Muscle layer of colon (tissue), 2 donors: Measurements from ENCODE around the gene MSANTD3.

Source experiments
- H3K27ac ChIP-seq: one replicate; pipeline ENCODE4 v1.7.0; 2013; ENCODE audit warnings: low read depth, mild to moderate bottlenecking, low read length, moderate library complexity
- H3K27me3 ChIP-seq, 2 donors: one replicate each; pipeline ENCODE4 v1.7.0; 2013; ENCODE audit warnings: low read length in 2 of 2, mild to moderate bottlenecking in 2 of 2; ENCODE audit not compliant: insufficient read depth in 2 of 2, control insufficient read depth in 1 of 2
- H3K36me3 ChIP-seq: one replicate; pipeline ENCODE4 v1.7.0; 2013; ENCODE audit warnings: mild to moderate bottlenecking, low read length; ENCODE audit not compliant: insufficient read depth
- H3K4me1 ChIP-seq: one replicate; pipeline ENCODE4 v1.7.0; 2013; ENCODE audit warnings: mild to moderate bottlenecking, low read length; ENCODE audit not compliant: insufficient read depth
- H3K4me3 ChIP-seq, 2 donors: one replicate each; pipeline ENCODE4 v1.7.0; 2013; ENCODE audit warnings: low read length in 2 of 2, low read depth in 1 of 2, mild to moderate bottlenecking in 1 of 2, moderate library complexity in 1 of 2
- H3K9ac ChIP-seq: one replicate; pipeline ENCODE4 v1.7.0; 2013; ENCODE audit warnings: low read length
- H3K9me3 ChIP-seq: one replicate; pipeline ENCODE4 v1.7.0; 2013; ENCODE audit warnings: mild to moderate bottlenecking, low read length
- donor health status: abdominal sarcoma.
- donor health status: Adenocarcinoma of cecum.

The MSANTD3 gene

DNA sequence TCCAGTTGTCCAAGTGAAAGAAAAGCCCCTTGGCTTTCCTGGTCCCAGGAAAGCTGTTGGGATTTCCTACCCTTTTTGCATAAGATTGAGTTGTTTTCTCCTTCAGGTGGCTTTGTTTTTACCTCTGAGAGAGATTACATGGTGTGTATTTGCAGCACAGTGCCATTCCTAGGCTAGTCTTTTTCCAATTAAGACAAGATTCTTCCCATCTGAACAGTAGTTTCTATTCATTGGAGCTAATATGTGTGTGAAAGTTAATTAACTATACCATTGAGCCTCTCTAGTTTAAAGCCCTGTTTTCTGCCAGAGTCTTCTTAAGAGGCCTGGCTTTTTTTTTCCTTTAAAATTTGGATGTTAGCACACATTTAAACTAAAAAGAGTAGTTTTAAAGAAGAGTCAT lies 20.1 kb downstream of the MSANTD3 start:
- H3K4me1 ChIP-seq = no peaks in the 10 kb centered on the region
- H3K27me3 ChIP-seq = no peaks in the 10 kb centered on the region
- no peaks in the 10 kb centered on the region for H3K9me3 ChIP-seq
- peaks cover 5% of the 10 kb centered on the region for H3K36me3 ChIP-seq
- H3K4me3 ChIP-seq = no peak overlapping the region
- H3K9ac ChIP-seq = no peak overlapping the region
- H3K27ac ChIP-seq = no peak overlapping the region

DNA sequence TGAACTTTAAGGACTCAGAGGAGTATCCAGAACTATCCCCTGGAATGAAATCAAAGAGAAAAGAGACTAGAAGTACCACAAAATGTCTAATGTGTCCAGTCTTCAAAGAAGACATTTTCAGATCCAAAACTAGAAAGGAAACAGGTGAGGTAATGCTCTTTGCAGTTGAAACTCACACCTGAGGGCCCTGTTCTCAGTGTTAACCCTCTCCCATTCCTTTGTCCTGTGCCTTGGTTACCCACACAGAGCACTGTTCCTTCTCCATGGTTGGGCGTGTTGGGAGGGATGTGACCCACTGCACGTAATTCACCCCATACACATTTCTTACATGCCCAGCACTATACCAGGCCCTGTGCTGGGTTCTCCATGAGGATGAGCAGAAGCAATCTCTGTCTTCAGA lies 21.3 kb downstream of the MSANTD3 start:
- Histone ChIP-seq H3K27me3 (no peaks in the 10 kb centered on the region), H3K9ac (no peak overlapping the region), H3K9me3 (no peaks in the 10 kb centered on the region), H3K4me1 (no peaks in the 10 kb centered on the region), H3K36me3 (peaks cover 13% of the 10 kb centered on the region), H3K27ac (no peak overlapping the region), H3K4me3 (no peak overlapping the region)

DNA sequence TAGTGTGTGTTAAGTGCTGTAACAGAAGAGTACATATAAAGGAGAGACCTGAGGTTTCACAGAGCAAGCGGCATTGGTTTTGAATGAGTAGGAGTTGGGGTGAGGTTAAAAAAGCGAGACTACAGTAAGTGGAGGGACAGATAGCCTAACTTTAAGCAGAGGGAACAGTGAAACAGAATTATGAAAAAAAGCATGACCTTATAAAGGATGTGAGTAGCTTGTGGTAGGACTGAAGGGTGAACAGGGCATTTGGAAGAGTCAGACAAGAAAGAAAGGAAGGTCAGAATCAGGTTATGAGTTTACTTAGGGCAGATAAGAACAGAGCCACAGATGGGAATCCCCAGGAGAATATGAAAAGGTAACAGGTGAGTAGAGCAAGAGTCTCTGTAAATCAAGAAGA lies 22.5 kb downstream of the MSANTD3 start:
- H3K27me3 ChIP-seq = no peaks in the 10 kb centered on the region
- H3K9ac ChIP-seq = no peak overlapping the region
- no peaks in the 10 kb centered on the region for H3K4me1 ChIP-seq
- H3K9me3 ChIP-seq = no peaks in the 10 kb centered on the region
- peaks cover 16% of the 10 kb centered on the region for H3K36me3 ChIP-seq
- H3K4me3 ChIP-seq = no peak overlapping the region
- H3K27ac ChIP-seq = no peak overlapping the region

DNA sequence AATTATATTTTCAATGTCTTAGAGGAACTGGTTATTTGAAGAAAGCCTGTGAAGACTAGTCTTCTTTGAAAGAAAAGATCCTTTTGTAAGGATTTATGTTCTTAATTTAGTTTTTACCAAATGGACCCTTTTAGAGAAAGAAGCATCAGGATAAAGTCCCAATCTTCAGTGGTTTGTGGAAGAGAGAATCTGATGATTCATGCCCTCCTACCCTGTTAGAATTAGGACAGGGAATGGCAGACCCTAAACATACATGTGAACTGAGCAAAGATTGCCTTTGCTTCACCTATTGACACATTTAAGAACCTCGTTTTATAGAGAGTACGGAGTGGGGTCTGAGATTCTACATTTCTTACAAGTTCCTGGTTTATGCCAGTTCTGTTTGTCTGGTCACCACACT lies 26.0 kb downstream of the MSANTD3 start:
- Histone ChIP-seq H3K9me3 (no peaks in the 10 kb centered on the region), H3K4me3 (no peak overlapping the region), H3K36me3 (peaks cover 16% of the 10 kb centered on the region), H3K27ac (no peak overlapping the region), H3K4me1 (no peaks in the 10 kb centered on the region), H3K27me3 (no peaks in the 10 kb centered on the region), H3K9ac (no peak overlapping the region)

DNA sequence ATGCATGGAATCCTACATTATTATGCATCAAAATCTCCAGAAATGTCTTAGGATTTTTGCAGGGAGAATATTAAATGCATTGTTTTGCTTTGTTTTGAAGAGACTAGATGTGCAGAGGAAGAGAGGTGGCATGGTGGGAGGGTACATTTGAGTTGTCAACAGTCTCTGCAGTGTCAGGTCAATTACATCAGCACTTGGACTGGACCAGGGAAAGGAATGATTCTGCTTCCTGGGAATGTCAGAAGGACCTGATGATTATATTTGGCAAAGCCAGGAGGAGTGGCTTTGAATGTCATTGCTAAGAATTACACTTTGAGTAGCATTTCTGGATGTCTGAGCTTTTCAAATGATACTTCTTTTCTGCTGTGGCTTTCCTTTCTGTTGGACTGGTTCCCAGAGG lies 28.5 kb downstream of the MSANTD3 start:
- H3K27ac ChIP-seq = no peak overlapping the region
- no peak overlapping the region for H3K9ac ChIP-seq
- H3K36me3 ChIP-seq = peaks cover 16% of the 10 kb centered on the region
- H3K9me3 ChIP-seq = no peaks in the 10 kb centered on the region
- no peak overlapping the region for H3K4me3 ChIP-seq
- no peaks in the 10 kb centered on the region for H3K4me1 ChIP-seq
- H3K27me3 ChIP-seq = no peaks in the 10 kb centered on the region

DNA sequence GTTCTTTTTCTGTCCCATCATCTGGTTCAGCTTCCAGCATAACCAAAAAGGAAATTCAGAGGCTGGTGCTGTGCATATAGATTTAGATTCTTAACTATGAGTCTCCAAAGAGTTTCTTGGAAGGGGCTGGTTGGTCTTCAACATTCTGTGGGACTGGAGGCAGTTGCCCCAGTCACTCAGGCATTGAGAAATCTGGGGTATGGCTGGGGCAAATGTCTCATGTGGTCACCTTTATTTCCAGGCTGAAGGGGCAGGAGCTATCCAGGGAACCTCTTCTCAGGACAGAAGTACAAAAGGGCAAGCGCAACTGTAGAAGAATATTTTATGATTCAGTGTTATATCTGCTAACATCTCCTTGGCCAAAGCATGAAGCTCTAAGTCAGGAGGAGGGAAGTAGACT lies 30.6 kb downstream of the MSANTD3 start:
- Histone ChIP-seq H3K9ac (no peak overlapping the region), H3K27ac (no peak overlapping the region), H3K4me3 (no peak overlapping the region), H3K4me1 (no peaks in the 10 kb centered on the region), H3K36me3 (peaks cover 9% of the 10 kb centered on the region), H3K9me3 (no peaks in the 10 kb centered on the region), H3K27me3 (no peaks in the 10 kb centered on the region)

DNA sequence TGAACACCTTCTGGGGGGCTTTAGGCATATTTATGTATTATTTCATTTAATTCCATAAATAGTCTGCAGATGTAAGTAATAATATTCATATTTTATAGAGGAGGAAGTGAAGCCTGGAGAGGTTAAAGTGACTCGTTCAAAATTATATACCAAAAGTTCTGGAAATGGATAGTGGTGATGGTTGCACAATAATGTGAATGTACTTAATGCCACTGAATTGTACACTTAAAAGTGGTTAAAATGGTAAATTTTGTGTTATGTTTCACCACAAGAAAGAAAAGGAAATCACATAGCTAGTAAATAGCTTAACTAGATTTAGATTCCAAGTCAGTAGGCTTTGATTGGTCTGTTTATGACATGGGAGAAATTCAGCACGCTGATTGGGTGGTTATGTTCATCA lies 33.0 kb downstream of the MSANTD3 start:
- Histone ChIP-seq H3K36me3 (no peaks in the 10 kb centered on the region), H3K4me1 (no peaks in the 10 kb centered on the region), H3K4me3 (no peak overlapping the region), H3K9me3 (no peaks in the 10 kb centered on the region), H3K9ac (no peak overlapping the region), H3K27me3 (no peaks in the 10 kb centered on the region), H3K27ac (no peak overlapping the region)

DNA sequence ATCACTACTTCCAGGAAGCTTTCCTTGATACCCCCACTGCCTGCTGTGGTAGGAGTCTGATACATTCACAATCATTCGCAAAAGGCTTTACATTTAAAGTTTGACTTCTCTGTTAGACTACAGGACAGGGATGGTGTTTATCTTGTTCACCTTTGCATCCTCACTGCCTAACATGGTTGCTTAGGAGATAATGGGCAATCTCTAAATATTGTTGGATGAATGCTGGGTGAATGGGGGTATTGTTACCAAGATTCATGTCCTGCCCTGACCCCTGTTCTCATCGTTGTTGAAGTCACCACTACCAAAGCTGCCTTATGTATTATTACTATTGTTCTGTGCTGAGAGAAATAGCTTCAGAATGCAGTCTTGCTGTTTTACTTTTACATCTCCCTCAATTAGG lies 38.3 kb downstream of the MSANTD3 start:
- Histone ChIP-seq H3K4me3 (no peak overlapping the region), H3K4me1 (no peaks in the 10 kb centered on the region), H3K27ac (no peak overlapping the region), H3K27me3 (no peaks in the 10 kb centered on the region), H3K36me3 (no peaks in the 10 kb centered on the region), H3K9ac (no peak overlapping the region), H3K9me3 (no peaks in the 10 kb centered on the region)

DNA sequence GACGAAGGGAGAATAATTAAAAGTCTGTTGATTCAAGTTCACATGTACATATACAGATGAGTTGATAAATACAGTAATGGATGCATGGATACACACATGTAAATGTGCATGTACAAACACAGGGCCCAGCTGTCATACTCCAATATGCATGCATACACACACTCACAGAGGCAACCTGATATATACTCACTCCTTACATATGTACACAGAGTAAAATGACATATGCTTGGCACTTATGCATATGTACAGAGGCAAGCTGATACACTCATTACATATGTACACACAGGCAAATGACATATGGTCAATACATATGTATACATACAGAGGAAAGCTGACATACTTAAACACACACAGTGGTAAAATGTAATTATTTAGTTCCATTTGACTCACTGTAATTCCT lies 38.8 kb downstream of the MSANTD3 start:
- Histone ChIP-seq H3K27ac (no peak overlapping the region), H3K9me3 (no peaks in the 10 kb centered on the region), H3K4me3 (no peak overlapping the region), H3K27me3 (no peaks in the 10 kb centered on the region), H3K9ac (no peak overlapping the region), H3K36me3 (no peaks in the 10 kb centered on the region), H3K4me1 (no peaks in the 10 kb centered on the region)

DNA sequence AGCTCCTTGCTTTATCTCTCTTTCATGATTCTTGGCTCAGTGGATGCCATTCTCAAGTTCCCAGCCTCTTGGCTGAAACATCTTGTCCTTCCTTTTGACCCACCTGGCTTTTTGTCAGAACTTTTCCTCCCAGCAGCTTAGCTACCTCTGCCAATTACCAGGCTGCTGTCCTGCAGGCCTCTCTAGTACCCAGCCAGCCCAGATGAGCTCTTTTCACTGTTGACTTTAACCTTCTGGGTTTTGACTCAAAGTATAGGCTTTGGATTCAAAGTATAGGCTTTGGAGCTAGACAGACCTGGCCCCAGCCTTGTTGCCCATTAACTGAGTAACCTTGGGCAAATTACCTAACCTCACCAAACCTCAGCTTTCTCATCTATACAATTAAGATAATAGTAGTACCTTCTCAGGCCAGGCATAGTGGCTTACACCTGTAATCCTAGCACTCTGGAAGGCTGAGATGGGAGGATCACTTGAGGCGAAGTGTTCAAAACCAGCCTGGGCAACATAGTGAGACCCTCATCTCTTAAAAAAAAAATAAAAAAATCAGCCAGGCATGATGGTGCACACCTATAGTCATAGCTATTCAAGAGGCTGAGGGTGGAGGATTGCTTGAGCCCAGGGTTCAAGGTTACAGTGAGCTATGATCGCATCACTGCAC lies 39.4 kb downstream of the MSANTD3 start:
- Histone ChIP-seq H3K36me3 (no peaks in the 10 kb centered on the region), H3K9ac (no peak overlapping the region), H3K27ac (no peak overlapping the region), H3K4me1 (no peaks in the 10 kb centered on the region), H3K27me3 (no peaks in the 10 kb centered on the region), H3K4me3 (no peak overlapping the region), H3K9me3 (no peaks in the 10 kb centered on the region)

DNA sequence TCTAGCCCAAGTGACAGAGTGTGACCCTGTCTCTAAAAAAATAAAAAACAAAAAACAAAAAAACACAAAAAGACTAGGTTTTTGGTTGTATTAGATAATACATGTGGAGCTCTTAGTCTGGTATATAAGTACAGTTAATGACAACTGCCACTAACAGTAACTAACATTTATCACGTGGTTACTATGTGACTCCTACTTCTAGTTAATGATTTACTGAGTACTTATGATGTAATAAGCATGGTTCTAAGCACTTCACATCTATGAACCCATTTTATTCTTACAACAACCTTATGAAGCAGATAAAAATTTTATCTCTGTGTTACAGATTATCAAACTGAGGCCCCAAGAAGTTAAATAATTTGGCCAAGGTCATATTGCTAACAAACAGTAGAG lies 39.9 kb downstream of the MSANTD3 start:
- no peaks in the 10 kb centered on the region for H3K27me3 ChIP-seq
- no peaks in the 10 kb centered on the region for H3K9me3 ChIP-seq
- H3K36me3 ChIP-seq = no peaks in the 10 kb centered on the region
- no peak overlapping the region for H3K27ac ChIP-seq
- H3K9ac ChIP-seq = no peak overlapping the region
- H3K4me1 ChIP-seq = no peaks in the 10 kb centered on the region
- H3K4me3 ChIP-seq = no peak overlapping the region

DNA sequence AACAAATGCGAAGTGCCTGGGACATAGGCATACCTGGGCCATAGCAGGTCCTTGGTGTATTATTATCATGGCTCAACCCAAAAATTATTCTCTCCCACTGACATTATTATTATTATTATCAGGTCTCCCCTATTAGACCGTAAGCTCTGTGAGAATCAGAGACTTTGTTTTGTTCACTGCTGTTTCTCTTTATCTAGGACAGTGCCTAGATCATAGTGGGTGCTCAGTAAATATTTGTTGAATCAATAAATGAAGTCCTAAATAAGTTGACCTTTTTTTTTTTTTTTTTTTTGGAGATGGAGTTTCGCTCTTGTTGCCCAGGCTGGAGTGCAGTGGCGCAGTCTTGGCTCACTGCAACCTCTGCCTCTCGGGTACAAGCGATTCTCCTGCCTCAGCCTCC lies 41.1 kb downstream of the MSANTD3 start:
- Histone ChIP-seq H3K27me3 (no peaks in the 10 kb centered on the region), H3K27ac (no peak overlapping the region), H3K36me3 (no peaks in the 10 kb centered on the region), H3K4me3 (no peak overlapping the region), H3K9me3 (no peaks in the 10 kb centered on the region), H3K4me1 (peaks cover 3% of the 10 kb centered on the region), H3K9ac (no peak overlapping the region)
